OCI-LY1 (cell line): Measurements from ENCODE around the gene SLC6A7.

Experiments used
- CTCF ChIP-seq: fragments of 200-600 bp; sonication (generic), shearing (Covaris generic); IDR thresholded peaks from 2 replicates; pipeline ENCODE4 v1.5.1; 2017; ENCODE audit warnings: mild to moderate bottlenecking, antibody characterized with exemption, low read length, moderate library complexity, mixed read lengths
- EZH2 ChIP-seq: fragments of 200-600 bp; sonication (generic), shearing (Covaris generic); IDR thresholded peaks from 2 replicates; pipeline ENCODE4 v1.8.0; 2017; ENCODE audit warnings: borderline replicate concordance, mixed run types, mild to moderate bottlenecking, antibody characterized with exemption, low read length, moderate library complexity, mixed read lengths

- TF ChIP-seq EZH2 (no peak), CTCF (peak; percentile 89)
Observed at GRCh38 chr5:150217873-150218692, 28.2 kb downstream of the SLC6A7 start.
